ENCODE data around the gene HNRNPL. TPM values are rescaled to one million over a fixed set of nuclear protein-coding genes. Genes with fewer than 3 reads are reported as not detected.
A peak's percentile ranks its signal among the peaks of the same experiment; 100 is the strongest.
"Not testable (repeated sequence)": the region's sequence is repeated elsewhere in the genome, so short reads cannot be mapped to it uniquely, and the experiment has no call there.

HNRNPL gene
- total RNA-seq = 100 to 1,000 TPM; 479 to 611 TPM

DNA sequence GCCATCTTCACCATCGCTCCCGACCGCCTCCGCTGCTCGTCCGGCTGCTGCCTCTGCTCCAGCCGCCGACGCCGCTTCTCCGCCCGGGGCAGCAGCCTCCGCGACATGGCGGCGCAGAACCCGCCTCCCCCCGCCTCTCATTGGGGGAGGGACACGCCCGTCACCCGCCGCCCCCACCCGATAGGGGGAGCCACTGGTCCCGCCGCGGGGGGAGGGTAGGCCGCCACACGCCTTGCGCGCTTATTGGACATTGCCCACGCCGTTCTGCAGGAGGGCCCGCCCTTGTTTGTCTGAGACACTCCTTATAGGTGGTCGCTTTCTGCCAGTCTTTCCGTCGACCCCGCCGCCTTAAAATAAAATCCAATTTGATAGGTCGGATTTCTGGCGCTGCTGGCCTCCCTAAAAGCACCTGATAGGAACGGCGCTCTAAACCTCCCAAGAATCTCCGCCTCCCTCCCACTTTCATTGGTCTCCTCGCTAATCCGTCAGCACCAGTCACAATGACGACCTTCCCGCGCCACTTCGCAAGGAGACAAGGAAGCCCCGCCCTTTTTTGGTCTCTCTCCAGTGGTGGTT is at the start of gene HNRNPL:
Gene HNRNPL, minus strand, starts transcription at position 127 of the 576 bp plus-strand sequence. Its CDS starts 20 bp downstream, at position 107.
- H3K9me3 Mint-ChIP-seq (ENCODE audit: low read depth) = no peaks in the 10 kb centered on the region
- no peaks in the 10 kb centered on the region for H3K27me3 Mint-ChIP-seq

DNA sequence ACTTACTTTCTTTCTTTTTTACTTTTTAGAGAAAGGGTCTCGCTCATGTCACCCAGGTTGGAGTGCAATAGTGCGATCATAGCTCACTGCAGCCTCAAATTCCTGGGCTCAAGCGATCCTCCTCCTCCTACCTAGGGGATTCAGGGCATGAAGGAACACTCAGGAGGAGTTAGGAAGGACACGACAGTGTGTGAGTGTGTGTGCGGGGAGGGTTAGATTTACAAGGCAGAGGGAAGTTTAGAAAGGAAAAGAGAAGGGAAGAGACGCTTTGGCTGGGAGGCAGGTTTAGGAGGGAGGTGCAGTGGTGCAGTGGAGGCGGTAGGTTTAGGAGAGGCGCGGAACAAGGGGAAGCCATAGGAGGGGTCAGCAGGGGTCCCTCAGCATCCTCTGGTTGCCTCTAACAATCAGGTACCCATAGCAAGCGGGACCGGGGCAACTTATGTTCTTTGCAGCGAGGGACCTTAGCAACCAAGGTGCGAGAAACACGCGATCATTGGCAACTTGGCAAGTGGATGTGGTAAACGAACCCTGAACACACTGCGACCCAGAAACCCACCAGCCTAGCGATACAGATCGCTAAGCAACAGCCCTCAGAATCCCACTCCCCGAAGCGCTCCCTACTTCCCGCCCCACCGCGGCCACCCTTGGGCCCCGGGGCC is 49.1 kb upstream of the HNRNPL start:
- H3K4me1 Mint-ChIP-seq = peaks cover 33% of the 10 kb centered on the region
- no peaks in the 10 kb centered on the region for H3K27me3 Mint-ChIP-seq
- H3K4me3 Mint-ChIP-seq = peak overlapping the region; percentile 97
- DNase-seq = no peak
- H3K27ac Mint-ChIP-seq = peak overlapping the region; percentile 92
- peaks cover 19% of the 10 kb centered on the region for H3K36me3 Mint-ChIP-seq
- no peak for ATAC-seq
- no peaks in the 10 kb centered on the region for H3K9me3 Mint-ChIP-seq (ENCODE audit: low read depth)
- CTCF ChIA-PET = interaction anchor here (3.2 kb wide), 1 partner anchor 11 kb away, joined by 13 read pairs; no protein-coding TSS in a partner anchor

More for the DNA sequence above, at the start of gene HNRNPL:
- H3K27ac Mint-ChIP-seq = peak within 1 kb of the TSS; percentile 99
- ATAC-seq (peak; percentile 71), DNase-seq (peak; percentile 99)
- H3K4me1 Mint-ChIP-seq = peaks cover 52% of the 10 kb centered on the region
- CTCF ChIA-PET = interaction anchor here (0.6 to 1.6 kb wide), 6 partner anchors 18 to 452 kb away, joined by 3 to 8 read pairs (median 5); partner anchors contain the start of genes ECH1, MRPS12, RINL and SARS2
- peaks cover 38% of the 10 kb centered on the region for H3K36me3 Mint-ChIP-seq
- H3K4me3 Mint-ChIP-seq = peak within 1 kb of the TSS; percentile 88

DNA sequence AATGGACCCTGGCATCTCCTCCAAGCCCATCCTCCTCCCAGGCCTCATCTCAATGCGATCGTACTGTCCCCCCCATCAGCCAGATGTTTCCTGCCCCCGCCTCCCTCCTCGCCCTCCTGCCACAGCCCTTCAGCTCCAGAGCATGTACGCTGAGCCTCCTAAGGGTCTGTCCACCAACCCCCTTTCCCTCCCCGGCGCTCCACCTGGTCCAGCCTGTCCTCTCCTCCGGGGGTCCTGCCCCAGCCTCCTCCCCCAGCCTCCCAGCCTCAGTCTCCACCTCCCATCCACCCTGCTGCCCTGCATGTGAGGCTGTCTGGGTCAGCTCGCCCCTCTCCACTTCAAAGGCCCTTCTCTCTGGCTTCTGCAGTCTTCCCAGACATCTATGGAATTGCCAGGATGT is 45.2 kb upstream of the HNRNPL start:
- Mint-ChIP-seq H3K36me3 (peaks cover 1% of the 10 kb centered on the region), H3K27me3 (no peaks in the 10 kb centered on the region), H3K4me3 (no peak overlapping the region), H3K27ac (no peak overlapping the region), H3K9me3 (ENCODE audit: low read depth) (no peaks in the 10 kb centered on the region), H3K4me1 (peaks cover 14% of the 10 kb centered on the region)
- no peak for ATAC-seq
- CTCF ChIA-PET = no interaction called here
- DNase-seq = no peak

DNA sequence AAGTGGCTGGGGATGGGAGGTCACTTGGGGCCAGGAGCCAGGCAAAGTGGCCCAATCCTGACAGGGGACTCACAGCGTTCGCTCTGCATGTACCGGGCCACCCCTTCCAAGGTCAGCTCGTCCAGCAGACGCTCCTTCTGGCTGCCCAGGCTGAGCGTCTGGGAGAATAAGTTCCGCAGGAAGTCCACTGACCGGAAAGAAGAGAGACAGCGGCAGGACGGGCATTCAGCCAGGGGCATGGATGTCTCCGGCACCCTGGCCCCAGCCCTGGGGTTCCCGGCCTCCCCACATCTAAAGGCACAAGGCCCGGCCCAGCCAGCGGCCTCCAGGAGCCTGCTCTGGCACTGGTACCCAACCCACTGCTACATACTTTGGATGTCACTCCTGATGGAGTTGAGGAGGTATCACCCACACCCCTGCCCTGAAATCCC is 43.6 kb upstream of the HNRNPL start:
- CTCF ChIA-PET = interaction anchor here (3.0 kb wide), 1 partner anchor 15 kb away, joined by 12 read pairs; the partner anchor contains the start of gene RINL
- H3K36me3 Mint-ChIP-seq = peaks cover under 1% of the 10 kb centered on the region
- DNase-seq (no peak), ATAC-seq (no peak)
- H3K9me3 Mint-ChIP-seq (ENCODE audit: low read depth) = no peaks in the 10 kb centered on the region
- H3K27ac Mint-ChIP-seq = no peak overlapping the region
- peaks cover 7% of the 10 kb centered on the region for H3K4me1 Mint-ChIP-seq
- H3K4me3 Mint-ChIP-seq = no peak overlapping the region
- no peaks in the 10 kb centered on the region for H3K27me3 Mint-ChIP-seq

DNA sequence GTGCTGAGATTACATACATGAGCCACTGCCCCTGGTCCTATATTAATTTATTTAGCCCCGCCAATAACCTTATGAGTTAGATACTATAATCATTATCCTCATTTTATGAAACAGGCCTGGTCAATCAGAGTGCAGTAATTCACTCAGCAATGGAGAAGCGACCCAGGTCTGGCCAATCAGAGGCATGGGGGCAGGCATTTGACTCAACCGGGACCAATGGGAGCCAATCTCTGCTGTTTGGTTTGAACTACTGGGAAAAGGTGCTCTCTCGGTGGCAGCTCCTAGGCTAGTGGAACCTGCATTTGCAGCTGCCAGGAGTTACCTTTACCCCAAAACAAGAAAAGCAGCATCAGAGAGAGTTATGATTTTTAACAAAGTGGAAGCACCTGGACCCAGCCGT is 43.1 kb upstream of the HNRNPL start:
- no peak for DNase-seq
- Mint-ChIP-seq H3K27me3 (no peaks in the 10 kb centered on the region), H3K36me3 (peaks cover 2% of the 10 kb centered on the region), H3K4me1 (peaks cover 2% of the 10 kb centered on the region), H3K9me3 (ENCODE audit: low read depth) (no peaks in the 10 kb centered on the region), H3K27ac (no peak overlapping the region), H3K4me3 (no peak overlapping the region)
- ATAC-seq = no peak
- CTCF ChIA-PET = interaction anchor here (3.0 kb wide), 1 partner anchor 15 kb away, joined by 12 read pairs; the partner anchor contains the start of gene RINL

DNA sequence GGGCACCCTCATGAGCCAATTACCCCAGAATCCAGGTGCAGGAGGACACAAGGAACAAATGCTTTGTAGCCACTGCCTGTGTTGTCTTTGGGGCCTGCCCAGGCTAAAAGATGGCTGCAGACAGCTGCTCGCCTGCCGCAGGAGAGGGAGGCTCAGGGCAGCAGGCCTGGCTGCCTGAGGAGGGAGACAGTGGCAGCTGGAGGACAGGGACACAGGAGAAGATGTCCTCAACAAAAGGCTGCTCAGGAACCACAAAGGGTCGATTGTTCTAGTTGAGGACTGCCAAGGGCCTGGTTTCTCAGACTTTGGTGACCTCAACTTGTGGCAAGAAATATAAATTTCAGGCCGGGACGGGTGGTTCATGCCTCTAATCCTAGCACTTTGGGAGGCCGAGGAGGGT is 42.0 kb upstream of the HNRNPL start:
- no peak for DNase-seq
- H3K4me3 Mint-ChIP-seq = no peak overlapping the region
- no peak for ATAC-seq
- H3K9me3 Mint-ChIP-seq (ENCODE audit: low read depth) = no peaks in the 10 kb centered on the region
- H3K27ac Mint-ChIP-seq = no peak overlapping the region
- H3K4me1 Mint-ChIP-seq = no peaks in the 10 kb centered on the region
- peaks cover 2% of the 10 kb centered on the region for H3K36me3 Mint-ChIP-seq
- no peaks in the 10 kb centered on the region for H3K27me3 Mint-ChIP-seq
- CTCF ChIA-PET = interaction anchor here (0.8 to 3.0 kb wide), 2 partner anchors 14 to 38 kb away, joined by 4 to 12 read pairs; partner anchors contain the start of gene RINL

DNA sequence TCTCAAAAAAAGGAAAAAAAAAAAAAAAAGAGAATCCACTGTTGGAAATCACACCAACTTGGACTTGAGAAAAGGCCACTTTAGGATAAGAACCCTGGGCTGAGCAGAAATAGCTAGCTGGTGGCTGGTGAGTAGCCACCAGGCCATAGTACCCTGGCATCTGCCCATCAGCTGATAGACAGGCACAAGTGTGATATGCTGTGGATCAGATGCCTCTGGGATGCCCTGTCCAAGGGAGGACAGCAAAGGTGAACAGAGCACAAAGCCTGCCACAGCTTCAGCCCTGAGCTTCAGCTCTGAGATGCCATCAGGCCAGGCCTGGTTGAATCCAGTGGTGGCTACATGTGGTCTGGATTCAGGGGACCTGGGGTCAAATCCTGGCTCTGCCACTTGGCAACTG is 40.9 kb upstream of the HNRNPL start:
- no peaks in the 10 kb centered on the region for H3K9me3 Mint-ChIP-seq (ENCODE audit: low read depth)
- DNase-seq = no peak
- H3K27ac Mint-ChIP-seq = no peak overlapping the region
- H3K27me3 Mint-ChIP-seq = no peaks in the 10 kb centered on the region
- CTCF ChIA-PET = no interaction called here
- H3K4me1 Mint-ChIP-seq = no peaks in the 10 kb centered on the region
- H3K36me3 Mint-ChIP-seq = peaks cover 2% of the 10 kb centered on the region
- no peak overlapping the region for H3K4me3 Mint-ChIP-seq
- ATAC-seq = no peak

DNA sequence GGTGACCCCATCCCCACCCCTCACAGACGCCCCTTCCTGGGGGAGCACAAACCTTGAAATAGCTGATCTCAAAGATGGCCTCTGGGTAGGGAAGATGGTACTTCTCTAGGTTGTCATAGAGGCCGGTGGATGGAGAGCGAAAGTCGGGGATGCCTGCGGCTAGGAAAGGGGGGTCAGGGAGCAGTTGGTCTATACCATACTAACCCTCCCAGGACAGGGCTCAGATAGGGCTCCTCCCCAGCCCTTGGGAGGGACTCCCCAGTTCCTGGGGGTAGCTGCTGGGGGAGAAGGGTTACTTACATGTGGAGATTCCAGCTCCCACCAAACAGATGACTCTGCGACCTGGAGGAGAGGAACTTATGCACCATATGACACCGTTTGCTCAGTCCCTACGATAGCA is 40.0 kb upstream of the HNRNPL start:
- H3K36me3 Mint-ChIP-seq = peaks cover 2% of the 10 kb centered on the region
- DNase-seq (no peak), ATAC-seq (no peak)
- H3K27me3 Mint-ChIP-seq = no peaks in the 10 kb centered on the region
- no peaks in the 10 kb centered on the region for H3K4me1 Mint-ChIP-seq
- no peak overlapping the region for H3K27ac Mint-ChIP-seq
- no peaks in the 10 kb centered on the region for H3K9me3 Mint-ChIP-seq (ENCODE audit: low read depth)
- CTCF ChIA-PET = interaction anchor here (1.5 to 4.2 kb wide), 2 partner anchors 12 to 63 kb away, joined by 3 to 55 read pairs; partner anchors contain the start of gene RINL
- no peak overlapping the region for H3K4me3 Mint-ChIP-seq

DNA sequence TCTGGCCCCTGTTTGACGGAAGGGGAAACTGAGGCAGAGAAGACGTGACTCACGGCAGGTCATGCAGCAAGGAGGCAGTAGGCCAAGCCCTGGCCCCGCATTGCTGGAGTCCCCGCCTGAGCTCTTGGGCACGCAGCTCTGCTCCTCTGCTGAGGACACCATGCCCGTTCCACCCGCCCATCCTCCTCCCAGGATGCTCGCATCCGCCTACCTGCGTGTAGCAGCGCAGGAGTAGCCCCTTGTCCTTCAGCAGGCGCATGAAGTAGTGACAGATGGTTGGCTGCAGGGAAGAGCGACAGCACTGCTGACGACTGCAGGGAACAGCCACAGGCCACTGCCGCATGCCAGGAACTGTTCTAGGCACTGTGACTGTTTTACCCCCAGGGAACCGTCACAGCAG is 39.1 kb upstream of the HNRNPL start:
- peaks cover 2% of the 10 kb centered on the region for H3K36me3 Mint-ChIP-seq

DNA sequence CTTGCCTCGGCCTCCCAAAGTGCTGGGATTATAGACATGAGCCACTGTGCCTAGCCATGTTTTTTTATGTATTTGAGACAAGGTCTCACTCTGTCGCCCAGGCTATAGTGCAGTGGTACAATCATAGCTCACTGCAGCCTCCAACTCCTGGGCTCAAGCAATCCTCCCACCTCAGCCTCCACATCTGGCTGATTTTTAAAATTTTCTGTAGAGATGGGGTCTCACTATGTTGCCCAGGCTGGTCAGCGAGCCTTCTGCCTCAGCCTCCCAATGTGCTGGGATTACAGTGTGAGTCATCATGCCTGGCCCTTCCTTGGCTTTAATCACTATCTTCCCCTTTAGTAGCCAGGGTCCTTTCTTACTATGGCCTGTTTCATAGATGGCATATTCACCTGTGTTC is 34.9 kb upstream of the HNRNPL start:
- not testable (repeated sequence) for DNase-seq; H3K9me3 Mint-ChIP-seq (ENCODE audit: low read depth); H3K4me3 Mint-ChIP-seq; H3K36me3 Mint-ChIP-seq; H3K27me3 Mint-ChIP-seq; ATAC-seq; H3K27ac Mint-ChIP-seq; H3K4me1 Mint-ChIP-seq
- CTCF ChIA-PET = interaction anchor here (1.1 to 1.2 kb wide), 2 partner anchors 46 to 147 kb away, joined by 3 read pairs; partner anchors contain the start of genes MRPS12 and SARS2

More for the DNA sequence above, 39.1 kb upstream of the HNRNPL start:
- Mint-ChIP-seq H3K9me3 (ENCODE audit: low read depth) (no peaks in the 10 kb centered on the region), H3K4me1 (no peaks in the 10 kb centered on the region), H3K27me3 (no peaks in the 10 kb centered on the region), H3K27ac (no peak overlapping the region), H3K4me3 (no peak overlapping the region)
- CTCF ChIA-PET = interaction anchor here (0.9 to 4.2 kb wide), 10 partner anchors 12 to 486 kb away, joined by 3 to 55 read pairs (median 6); partner anchors contain the start of genes FAM98C and RINL
- ATAC-seq (no peak), DNase-seq (no peak)

DNA sequence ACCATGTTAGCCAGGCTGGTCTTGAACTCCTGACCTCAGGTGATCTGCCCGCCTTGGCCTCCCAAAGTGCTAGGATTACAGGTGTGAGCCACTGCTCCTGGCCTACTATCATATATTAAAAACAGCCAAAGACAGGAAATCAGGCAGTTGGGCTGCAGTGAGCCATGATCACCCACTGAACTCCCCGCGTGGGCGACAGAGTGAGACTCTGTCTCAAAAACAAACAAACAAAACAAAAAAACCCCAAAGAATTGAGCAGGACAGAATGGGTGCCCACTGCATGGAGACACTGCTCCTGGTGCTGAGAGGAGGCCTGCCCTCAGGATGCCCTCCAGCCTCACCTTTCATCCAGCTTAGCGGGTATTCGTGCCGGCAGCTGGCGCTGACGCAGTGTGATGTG is 33.5 kb upstream of the HNRNPL start:
- ATAC-seq = no peak
- Mint-ChIP-seq H3K27ac (peak overlapping the region; percentile 42), H3K4me3 (no peak overlapping the region), H3K9me3 (ENCODE audit: low read depth) (no peaks in the 10 kb centered on the region), H3K36me3 (peaks cover 2% of the 10 kb centered on the region), H3K27me3 (no peaks in the 10 kb centered on the region), H3K4me1 (peaks cover 9% of the 10 kb centered on the region)
- CTCF ChIA-PET = no interaction called here
- no peak for DNase-seq

DNA sequence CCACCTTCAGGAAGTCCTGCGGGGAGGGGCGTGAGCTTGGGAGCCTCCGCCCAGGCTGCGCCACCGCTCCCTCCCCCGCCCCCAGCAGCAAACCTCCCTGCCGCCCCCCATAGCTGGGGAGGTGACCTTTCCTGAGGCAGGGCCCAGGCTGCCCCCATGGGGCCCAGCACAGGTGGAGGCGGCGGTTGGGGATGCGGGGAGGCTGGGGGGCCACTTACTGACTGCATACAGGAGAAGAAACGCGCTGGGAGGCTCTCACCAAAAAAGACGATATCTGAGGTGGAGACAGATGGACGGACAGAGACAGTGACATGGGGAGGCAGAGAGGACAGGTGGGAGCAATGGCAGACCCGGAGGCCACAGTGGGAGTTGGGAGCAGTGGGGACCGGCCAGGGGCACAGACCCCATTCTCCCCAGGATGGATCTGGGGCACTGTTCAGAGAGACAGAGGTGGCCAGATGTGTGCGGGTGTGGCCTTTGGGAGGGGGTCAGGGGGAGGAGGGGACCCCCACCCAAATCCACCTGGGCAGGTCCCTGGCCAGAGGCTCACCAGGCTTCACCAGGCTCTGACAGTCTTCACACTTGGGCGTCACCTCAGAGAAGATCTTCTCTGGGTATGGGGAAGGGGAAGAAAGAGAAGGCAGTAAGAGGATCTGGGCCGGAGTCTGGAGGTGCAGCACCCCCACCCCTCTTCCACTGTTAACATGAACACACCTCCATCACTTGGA is 31.3 kb upstream of the HNRNPL start:
- Mint-ChIP-seq H3K9me3 (ENCODE audit: low read depth) (no peaks in the 10 kb centered on the region), H3K36me3 (peaks cover 6% of the 10 kb centered on the region), H3K4me1 (peaks cover 28% of the 10 kb centered on the region), H3K27me3 (no peaks in the 10 kb centered on the region), H3K27ac (no peak overlapping the region), H3K4me3 (no peak overlapping the region)
- DNase-seq (no peak), ATAC-seq (no peak)
- CTCF ChIA-PET = no interaction called here

Data from activated CD8-positive, alpha-beta memory T cell treated with anti-CD3 and anti-CD28 coated beads, Interleukin-2, amount 10 ng/mL, durations not matched to agents 7 days and 5 days (primary cell).